Neural cell (in vitro differentiated cells): ENCODE data around the gene SERGEF. TPM values are rescaled to one million over a fixed set of nuclear protein-coding genes. Genes with fewer than 3 reads are reported as not detected.

Experiments
- H2AFZ ChIP-seq: fragments of 200-600, 300-800 bp; sonication (generic), shearing (Covaris generic); 2 replicates; pipeline ENCODE4 v1.6.0; 2014; ENCODE audit warnings: low read depth, mild to moderate bottlenecking, antibody characterized with exemption, low read length, moderate library complexity
- H3F3A ChIP-seq: fragments of 200-600 bp; shearing (Covaris generic); 2 replicates; pipeline ENCODE4 v1.6.1; 2016; ENCODE audit warnings: mild to moderate bottlenecking, moderate library complexity, mixed read lengths, antibody characterized with exemption, low read length; ENCODE audit not compliant: insufficient read depth, poor library complexity, severe bottlenecking
- H3K27ac ChIP-seq: fragments of 200-600, 300-800 bp; sonication (generic), shearing (Covaris generic); 2 replicates; pipeline ENCODE4 v1.5.1; 2014; ENCODE audit warnings: mild to moderate bottlenecking, low read length, moderate library complexity
- H3K27me3 ChIP-seq: fragments of 300-800, 200-600 bp; sonication (generic), shearing (Covaris generic); 2 replicates; pipeline ENCODE4 v1.6.0; 2014; ENCODE audit warnings: mild to moderate bottlenecking, low read depth, low read length, moderate library complexity; ENCODE audit not compliant: insufficient read depth
- H3K36me3 ChIP-seq: fragments of 300-800, 200-600 bp; sonication (generic), shearing (Covaris generic); 2 replicates; pipeline ENCODE4 v1.5.1; 2014; ENCODE audit warnings: mild to moderate bottlenecking, antibody characterized with exemption, low read length, moderate library complexity; ENCODE audit not compliant: insufficient read depth
- H3K4me2 ChIP-seq: fragments of 300-800, 200-600 bp; sonication (generic), shearing (Covaris generic); 2 replicates; pipeline ENCODE4 v1.6.0; 2014; ENCODE audit warnings: mild to moderate bottlenecking, low read length
- H3K4me3 ChIP-seq: fragments of 300-800, 200-600 bp; sonication (generic), shearing (Covaris generic); 2 replicates; pipeline ENCODE4 v1.5.1; 2014; ENCODE audit warnings: mild to moderate bottlenecking, low read length, moderate library complexity
- H3K79me2 ChIP-seq: fragments of 200-600 bp; shearing (Covaris generic); replicated peaks from 2 replicates; pipeline ENCODE4 v1.6.0; 2014; ENCODE audit warnings: mild to moderate bottlenecking, low read length, moderate library complexity; ENCODE audit not compliant: insufficient read depth
- H3K9ac ChIP-seq: fragments of 300-800, 200-600 bp; sonication (generic), shearing (Covaris generic); 2 replicates; pipeline ENCODE4 v1.6.1; 2016; ENCODE audit warnings: mild to moderate bottlenecking, low read length, mixed read lengths
- H3K9me2 ChIP-seq: fragments of 200-600 bp; shearing (Covaris generic); 2 replicates; pipeline ENCODE4 v1.6.1; 2016; ENCODE audit warnings: mild to moderate bottlenecking, low read length, mixed read lengths; ENCODE audit not compliant: insufficient read depth
- H3K9me3 ChIP-seq: fragments of 200-600, 300-800 bp; sonication (generic), shearing (Covaris generic); 2 replicates; pipeline ENCODE4 v1.6.1; 2016; ENCODE audit warnings: mild to moderate bottlenecking, mixed run types, low read length, moderate library complexity, mixed read lengths
- H4K20me1 ChIP-seq: fragments of 200-600 bp; shearing (Covaris generic); 2 replicates; pipeline ENCODE4 v1.6.1; 2016; ENCODE audit warnings: mild to moderate bottlenecking, mixed run types; ENCODE audit not compliant: insufficient read depth
- EP300 ChIP-seq: fragments of 450-650 bp; conservative IDR thresholded peaks from 2 replicates; pipeline ENCODE4 v1.6.1; 2014; ENCODE audit warnings: antibody characterized with exemption, mild to moderate bottlenecking, moderate library complexity; ENCODE audit not compliant: poor library complexity, severe bottlenecking
- EZH2 ChIP-seq: fragments of 200-600, 300-800 bp; shearing (Covaris generic), sonication (generic); IDR thresholded peaks from 2 replicates; pipeline ENCODE4 v1.6.1; 2014; ENCODE audit warnings: antibody characterized with exemption, low read length, borderline replicate concordance, mild to moderate bottlenecking; ENCODE audit not compliant: insufficient read depth, poor library complexity, severe bottlenecking
- MXI1 ChIP-seq: fragments of 450-650 bp; conservative IDR thresholded peaks from 2 replicates; pipeline ENCODE4 v1.6.1; 2014; ENCODE audit warnings: antibody characterized with exemption, mild to moderate bottlenecking; ENCODE audit not compliant: poor library complexity, severe bottlenecking
- POLR2AphosphoS5 ChIP-seq: IDR thresholded peaks from 2 replicates; pipeline ENCODE4 v1.6.1; 2012
- RAD21 ChIP-seq: fragments of 450-650 bp; conservative IDR thresholded peaks from 2 replicates; pipeline ENCODE4 v1.6.1; 2014; ENCODE audit warnings: antibody characterized with exemption, mild to moderate bottlenecking, moderate library complexity
- REST ChIP-seq: IDR thresholded peaks from 2 replicates; pipeline ENCODE4 v1.6.1; 2012; ENCODE audit warnings: borderline replicate concordance
- SMC3 ChIP-seq: fragments of 450-650 bp; conservative IDR thresholded peaks from 2 replicates; pipeline ENCODE4 v1.6.1; 2014; ENCODE audit warnings: antibody characterized with exemption, mild to moderate bottlenecking, moderate library complexity; ENCODE audit not compliant: poor library complexity
- TAF1 ChIP-seq: IDR thresholded peaks from 2 replicates; pipeline ENCODE4 v1.6.1; 2012; ENCODE audit warnings: low read depth
- polyA plus RNA-seq: library from polyadenylated mRNA; depleted of rRNA; stranded (reverse); fragments of >200 nt; gene quantifications from 2 replicates; pipeline ENCODE4 v1.2.3, GENCODE V29; 2014
- TF ChIP-seq, protein P1 (sequence below): fragments of 450-650 bp; IDR thresholded peaks from 2 replicates; pipeline ENCODE4 v1.5.1; 2014; ENCODE audit warnings: antibody characterized with exemption, mild to moderate bottlenecking, moderate library complexity; ENCODE audit not compliant: poor library complexity, severe bottlenecking

The SERGEF gene
- polyA plus RNA-seq, 1 donor from 2014 or later: 49.6 TPM

DNA sequence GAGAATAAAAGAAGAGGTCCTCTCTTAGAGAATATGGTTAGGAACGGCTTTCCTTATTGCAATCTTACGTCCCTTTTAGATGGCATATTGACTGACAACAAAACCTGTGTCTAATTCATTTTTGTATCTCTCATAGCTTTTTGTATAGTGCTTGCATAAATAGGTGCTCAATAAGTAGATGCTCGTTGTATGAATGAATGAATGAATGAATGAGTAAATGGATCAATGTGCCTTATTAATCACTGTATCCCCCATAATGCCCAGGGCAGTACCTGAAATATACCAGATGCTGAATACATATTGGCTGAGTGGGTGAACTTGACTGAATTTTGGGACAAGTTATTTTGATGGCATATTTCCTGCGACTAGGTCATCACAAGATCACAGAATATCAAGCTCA lies 97.9 kb downstream of the SERGEF start:
- no peaks in the 10 kb centered on the region for H4K20me1 ChIP-seq
- H3F3A ChIP-seq: no peaks in the 10 kb centered on the region
- H2AFZ ChIP-seq: no peak overlapping the region
- H3K79me2 ChIP-seq: no peaks in the 10 kb centered on the region
- no peaks in the 10 kb centered on the region for H3K27me3 ChIP-seq
- H3K9me2 ChIP-seq: no peaks in the 10 kb centered on the region
- no peak overlapping the region for H3K4me2 ChIP-seq
- H3K9me3 ChIP-seq: no peaks in the 10 kb centered on the region
- no peak overlapping the region for H3K27ac ChIP-seq
- no peak overlapping the region for H3K9ac ChIP-seq
- no peak overlapping the region for H3K4me3 ChIP-seq
- TF ChIP-seq, protein P1, sequence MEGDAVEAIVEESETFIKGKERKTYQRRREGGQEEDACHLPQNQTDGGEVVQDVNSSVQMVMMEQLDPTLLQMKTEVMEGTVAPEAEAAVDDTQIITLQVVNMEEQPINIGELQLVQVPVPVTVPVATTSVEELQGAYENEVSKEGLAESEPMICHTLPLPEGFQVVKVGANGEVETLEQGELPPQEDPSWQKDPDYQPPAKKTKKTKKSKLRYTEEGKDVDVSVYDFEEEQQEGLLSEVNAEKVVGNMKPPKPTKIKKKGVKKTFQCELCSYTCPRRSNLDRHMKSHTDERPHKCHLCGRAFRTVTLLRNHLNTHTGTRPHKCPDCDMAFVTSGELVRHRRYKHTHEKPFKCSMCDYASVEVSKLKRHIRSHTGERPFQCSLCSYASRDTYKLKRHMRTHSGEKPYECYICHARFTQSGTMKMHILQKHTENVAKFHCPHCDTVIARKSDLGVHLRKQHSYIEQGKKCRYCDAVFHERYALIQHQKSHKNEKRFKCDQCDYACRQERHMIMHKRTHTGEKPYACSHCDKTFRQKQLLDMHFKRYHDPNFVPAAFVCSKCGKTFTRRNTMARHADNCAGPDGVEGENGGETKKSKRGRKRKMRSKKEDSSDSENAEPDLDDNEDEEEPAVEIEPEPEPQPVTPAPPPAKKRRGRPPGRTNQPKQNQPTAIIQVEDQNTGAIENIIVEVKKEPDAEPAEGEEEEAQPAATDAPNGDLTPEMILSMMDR: no peak
- no peak for TF ChIP-seq EP300
- TF ChIP-seq EZH2: no peak
- TF ChIP-seq POLR2AphosphoS5: no peak
- no peak for TF ChIP-seq SMC3
- TF ChIP-seq MXI1: no peak
- TF ChIP-seq REST: no peak
- TF ChIP-seq TAF1: no peak
- TF ChIP-seq RAD21: no peak
- no peaks in the 10 kb centered on the region for H3K36me3 ChIP-seq

DNA sequence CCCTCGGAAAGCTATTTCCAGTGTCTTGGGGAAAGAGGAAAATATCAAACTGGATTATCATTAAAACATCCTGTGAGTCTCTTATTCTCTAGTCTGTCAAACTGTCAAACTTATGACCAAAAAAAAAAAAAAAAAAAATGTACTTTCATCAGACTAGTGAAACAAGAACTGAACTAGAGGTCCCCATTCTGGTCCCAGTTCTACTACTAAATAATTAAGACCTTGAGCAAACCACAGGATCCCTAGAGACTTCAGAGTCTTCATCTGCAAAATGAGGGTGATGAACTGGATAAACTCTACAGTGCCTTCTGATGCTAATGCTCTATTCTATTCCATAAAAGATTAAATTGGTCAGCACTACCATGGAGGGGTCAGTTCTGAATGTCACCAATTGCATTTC lies 105.8 kb downstream of the SERGEF start:
- no peak overlapping the region for H3K4me3 ChIP-seq
- no peak overlapping the region for H2AFZ ChIP-seq
- H3K9ac ChIP-seq: no peak overlapping the region
- no peak for TF ChIP-seq EZH2
- TF ChIP-seq SMC3: no peak
- no peak for TF ChIP-seq EP300
- TF ChIP-seq, protein P1: no peak
- TF ChIP-seq REST: no peak
- TF ChIP-seq TAF1: no peak
- no peak for TF ChIP-seq RAD21
- TF ChIP-seq POLR2AphosphoS5: no peak
- TF ChIP-seq MXI1: no peak
- H4K20me1 ChIP-seq: no peaks in the 10 kb centered on the region
- H3K79me2 ChIP-seq: no peaks in the 10 kb centered on the region
- H3K9me2 ChIP-seq: no peaks in the 10 kb centered on the region
- no peak overlapping the region for H3K27ac ChIP-seq
- no peaks in the 10 kb centered on the region for H3F3A ChIP-seq
- no peak overlapping the region for H3K4me2 ChIP-seq
- no peaks in the 10 kb centered on the region for H3K27me3 ChIP-seq
- H3K36me3 ChIP-seq: no peaks in the 10 kb centered on the region
- no peaks in the 10 kb centered on the region for H3K9me3 ChIP-seq
